Renal cortical epithelial cell (primary cell): ENCODE measurements around the gene FAM13A. TPM values are rescaled to one million over a fixed set of nuclear protein-coding genes. Genes with fewer than 3 reads are reported as not detected.

Source experiments
- DNase-seq: peaks from one replicate; pipeline ENCODE4 v3.0.0-alpha.2; 2011; ENCODE audit warnings: low read depth
- total RNA-seq: library from RNA; depleted of rRNA; stranded (reverse); fragments of >200 nt; gene quantifications from 2 replicates; pipeline ENCODE4 v1.2.3, GENCODE V29; 2014

Gene FAM13A
- total RNA-seq, 1 donor from 2014 or later, result 22.9 TPM

GRCh38 chr4:88843067-88843685, 213.8 kb downstream of the FAM13A start:
- no peak for DNase-seq

GRCh38 chr4:88841635-88842034, 215.3 kb downstream of the FAM13A start:
- DNase-seq, result no peak

- DNase-seq, result no peak
Measured at GRCh38 chr4:88836216-88836615, 220.8 kb downstream of the FAM13A start.

- DNase-seq, result no peak
Measured at GRCh38 chr4:88831031-88831430, 226.0 kb downstream of the FAM13A start.

GRCh38 chr4:88830598-88830997, 226.4 kb downstream of the FAM13A start:
- no peak for DNase-seq

GRCh38 chr4:88828842-88829571, 228.0 kb downstream of the FAM13A start:
- DNase-seq, result no peak

GRCh38 chr4:88827442-88827841, 229.5 kb downstream of the FAM13A start:
- DNase-seq, result no peak

GRCh38 chr4:88826771-88827170, 230.2 kb downstream of the FAM13A start:
- DNase-seq, result no peak

GRCh38 chr4:88825931-88826330, 231.1 kb downstream of the FAM13A start:
- no peak for DNase-seq

GRCh38 chr4:88823058-88823919, 233.7 kb downstream of the FAM13A start:
- peak; percentile 95 for DNase-seq

GRCh38 chr4:88822034-88822789, 234.8 kb downstream of the FAM13A start:
- DNase-seq, result no peak

- no peak for DNase-seq
Measured at GRCh38 chr4:88821522-88821921, 235.5 kb downstream of the FAM13A start.

- no peak for DNase-seq
Measured at GRCh38 chr4:88820698-88821415, 236.1 kb downstream of the FAM13A start.

GRCh38 chr4:88819818-88820697, 236.9 kb downstream of the FAM13A start:
- no peak for DNase-seq

- peak; percentile 55 for DNase-seq
Measured at GRCh38 chr4:88818631-88819470, 238.1 kb downstream of the FAM13A start.

GRCh38 chr4:88817740-88818139, 239.2 kb downstream of the FAM13A start:
- no peak for DNase-seq

GRCh38 chr4:88816360-88816759, 240.6 kb downstream of the FAM13A start:
- no peak for DNase-seq

- DNase-seq, result no peak
Measured at GRCh38 chr4:88814043-88814617, 242.9 kb downstream of the FAM13A start.

GRCh38 chr4:88813013-88813412, 244.0 kb downstream of the FAM13A start:
- no peak for DNase-seq
